ENCODE measurements around the gene MVB12B.

The MVB12B gene

DNA sequence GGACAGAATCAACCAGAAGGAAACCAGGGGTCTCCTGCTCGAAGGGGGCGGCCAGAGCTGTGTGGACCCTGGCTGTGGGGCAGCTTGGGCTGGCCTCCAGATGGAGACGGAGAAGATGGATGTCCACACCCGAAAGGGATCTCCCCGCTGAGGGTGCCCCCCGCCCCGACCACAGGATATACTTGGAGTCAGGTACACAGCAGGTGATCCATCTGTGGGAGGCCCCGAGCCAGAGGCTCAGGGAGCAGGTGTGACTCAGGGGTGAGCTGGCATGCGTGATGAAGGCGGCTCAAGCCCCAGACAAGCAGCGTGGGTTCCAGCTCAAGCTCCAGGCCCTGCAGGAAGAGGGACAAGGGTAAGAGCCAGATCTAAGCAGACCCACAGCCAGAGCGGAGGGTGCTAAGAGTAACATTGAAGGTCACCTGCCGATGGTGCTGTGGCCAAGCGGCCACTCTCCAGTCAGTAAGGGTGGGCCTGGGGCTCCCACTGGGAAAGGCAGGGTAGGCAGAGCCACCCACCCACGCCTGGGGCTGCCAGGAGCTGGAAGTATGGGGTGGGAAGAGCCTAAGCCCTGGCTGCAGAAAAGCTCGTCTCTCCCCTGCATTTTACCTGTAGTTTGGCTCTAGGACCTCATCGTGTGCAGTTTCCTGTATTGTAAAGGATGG lies 30.6 kb upstream of the MVB12B start:
- TF ChIP-seq POLR2A (IDR thresholded peaks at IDR 0.05; ENCODE audit: extremely low read depth, insufficient read length): no peak
- DNase-seq (ENCODE audit: low read depth): no peak
- H3K4me3 ChIP-seq (ENCODE audit: low read depth, low read length): no peak overlapping the region

DNA sequence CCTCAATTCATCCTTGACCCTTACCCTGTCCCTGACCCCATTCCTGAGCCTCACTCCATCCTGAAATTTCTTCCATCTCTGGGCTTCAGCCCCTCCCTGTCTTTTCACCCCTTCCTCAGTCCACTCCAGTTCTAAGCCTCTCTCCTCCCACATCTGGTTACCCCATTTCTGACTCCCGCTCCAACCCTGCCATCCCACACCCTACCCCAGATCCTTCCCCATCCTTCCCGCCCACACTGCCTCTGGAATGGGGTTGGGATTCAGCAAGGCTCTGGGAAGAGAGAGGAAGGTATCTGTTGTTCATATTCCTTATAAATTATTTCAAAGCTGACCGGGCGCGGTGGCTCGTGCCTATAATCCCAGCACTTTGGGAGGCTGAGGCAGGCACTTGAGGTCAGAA lies 29.9 kb upstream of the MVB12B start:
- DNase-seq (ENCODE audit: low read depth): no peak
- no peak overlapping the region for H3K4me3 ChIP-seq (ENCODE audit: low read depth, low read length)
- TF ChIP-seq, protein P1, sequence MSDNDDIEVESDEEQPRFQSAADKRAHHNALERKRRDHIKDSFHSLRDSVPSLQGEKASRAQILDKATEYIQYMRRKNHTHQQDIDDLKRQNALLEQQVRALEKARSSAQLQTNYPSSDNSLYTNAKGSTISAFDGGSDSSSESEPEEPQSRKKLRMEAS (IDR thresholded peaks at IDR 0.05; ENCODE audit: low read depth, low read length): no peak
- TF ChIP-seq POLR2A (IDR thresholded peaks at IDR 0.05; ENCODE audit: extremely low read depth, insufficient read length) (no peak), MYC (IDR thresholded peaks at IDR 0.05; ENCODE audit: low read depth, low read length) (no peak)

DNA sequence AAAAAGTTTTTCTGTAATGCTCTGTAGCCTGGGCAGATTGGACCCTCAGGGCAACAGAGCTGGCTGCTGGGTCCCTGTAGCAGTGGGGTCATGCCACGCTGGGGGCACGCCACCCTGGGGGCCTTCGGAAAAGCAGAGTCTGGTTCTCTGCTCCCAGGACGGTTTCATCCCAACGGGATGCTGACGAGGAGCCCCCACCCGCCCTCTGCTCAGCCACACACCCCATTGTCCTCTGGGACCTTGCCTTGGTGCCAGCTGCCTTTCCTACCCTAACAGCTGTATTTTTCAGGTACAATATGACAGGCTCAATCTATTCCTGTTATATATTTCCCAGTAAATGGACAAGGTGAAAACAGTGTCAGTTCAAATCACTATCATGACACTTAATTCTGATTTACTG lies 29.0 kb upstream of the MVB12B start:
- no peak for DNase-seq (ENCODE audit: low read depth)
- H3K4me3 ChIP-seq (ENCODE audit: low read depth, low read length): no peak overlapping the region
- TF ChIP-seq, protein P2, sequence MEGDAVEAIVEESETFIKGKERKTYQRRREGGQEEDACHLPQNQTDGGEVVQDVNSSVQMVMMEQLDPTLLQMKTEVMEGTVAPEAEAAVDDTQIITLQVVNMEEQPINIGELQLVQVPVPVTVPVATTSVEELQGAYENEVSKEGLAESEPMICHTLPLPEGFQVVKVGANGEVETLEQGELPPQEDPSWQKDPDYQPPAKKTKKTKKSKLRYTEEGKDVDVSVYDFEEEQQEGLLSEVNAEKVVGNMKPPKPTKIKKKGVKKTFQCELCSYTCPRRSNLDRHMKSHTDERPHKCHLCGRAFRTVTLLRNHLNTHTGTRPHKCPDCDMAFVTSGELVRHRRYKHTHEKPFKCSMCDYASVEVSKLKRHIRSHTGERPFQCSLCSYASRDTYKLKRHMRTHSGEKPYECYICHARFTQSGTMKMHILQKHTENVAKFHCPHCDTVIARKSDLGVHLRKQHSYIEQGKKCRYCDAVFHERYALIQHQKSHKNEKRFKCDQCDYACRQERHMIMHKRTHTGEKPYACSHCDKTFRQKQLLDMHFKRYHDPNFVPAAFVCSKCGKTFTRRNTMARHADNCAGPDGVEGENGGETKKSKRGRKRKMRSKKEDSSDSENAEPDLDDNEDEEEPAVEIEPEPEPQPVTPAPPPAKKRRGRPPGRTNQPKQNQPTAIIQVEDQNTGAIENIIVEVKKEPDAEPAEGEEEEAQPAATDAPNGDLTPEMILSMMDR (IDR thresholded peaks at IDR 0.05; ENCODE audit: low read depth, low read length): no peak
- TF ChIP-seq, protein P1 (IDR thresholded peaks at IDR 0.05; ENCODE audit: low read depth, low read length): no peak
- TF ChIP-seq POLR2A (IDR thresholded peaks at IDR 0.05; ENCODE audit: extremely low read depth, insufficient read length) (no peak), MYC (IDR thresholded peaks at IDR 0.05; ENCODE audit: low read depth, low read length) (no peak)

DNA sequence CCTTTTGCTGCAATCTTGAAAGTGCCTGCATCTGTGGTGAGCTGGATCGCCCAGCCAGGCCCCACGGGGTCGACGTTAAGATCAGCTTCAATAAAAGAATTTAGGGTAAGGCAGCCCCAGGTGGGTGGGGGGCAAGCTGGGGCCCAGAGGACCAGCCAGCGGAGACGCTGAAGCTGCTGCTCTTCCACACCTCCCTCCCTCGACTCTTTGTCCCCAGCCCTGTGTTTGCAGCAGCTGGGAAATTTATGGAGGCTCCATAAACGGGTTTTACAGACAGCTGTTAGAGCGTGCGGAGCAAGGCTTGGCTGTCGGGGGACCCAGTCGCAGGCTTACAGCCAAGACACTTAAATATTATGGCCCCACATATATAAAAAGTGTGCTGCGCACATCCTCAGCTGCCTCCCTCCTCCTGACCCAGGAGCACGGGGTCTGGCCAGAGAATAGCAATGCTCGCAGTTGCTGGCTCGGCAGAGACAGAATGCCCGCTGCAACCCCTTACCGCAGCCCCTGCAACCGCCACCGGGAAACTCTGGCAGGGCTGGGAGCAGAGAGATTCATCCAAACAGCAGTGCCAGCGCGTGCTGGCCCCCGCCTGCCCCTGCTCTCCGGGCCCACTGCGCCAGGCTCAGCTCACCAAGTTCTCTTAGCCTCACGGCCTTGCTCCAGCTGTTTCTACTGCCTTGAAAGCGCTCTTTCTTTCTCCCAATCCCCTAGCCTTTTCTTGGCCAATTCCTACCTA lies 28.4 kb upstream of the MVB12B start:
- TF ChIP-seq, protein P1 (IDR thresholded peaks at IDR 0.05; ENCODE audit: low read depth, low read length): no peak
- no peak for TF ChIP-seq MYC (IDR thresholded peaks at IDR 0.05; ENCODE audit: low read depth, low read length)
- TF ChIP-seq, protein P2 (IDR thresholded peaks at IDR 0.05; ENCODE audit: low read depth, low read length): no peak
- no peak for TF ChIP-seq POLR2A (IDR thresholded peaks at IDR 0.05; ENCODE audit: extremely low read depth, insufficient read length)
- H3K4me3 ChIP-seq (ENCODE audit: low read depth, low read length): no peak overlapping the region
- no peak for DNase-seq (ENCODE audit: low read depth)

DNA sequence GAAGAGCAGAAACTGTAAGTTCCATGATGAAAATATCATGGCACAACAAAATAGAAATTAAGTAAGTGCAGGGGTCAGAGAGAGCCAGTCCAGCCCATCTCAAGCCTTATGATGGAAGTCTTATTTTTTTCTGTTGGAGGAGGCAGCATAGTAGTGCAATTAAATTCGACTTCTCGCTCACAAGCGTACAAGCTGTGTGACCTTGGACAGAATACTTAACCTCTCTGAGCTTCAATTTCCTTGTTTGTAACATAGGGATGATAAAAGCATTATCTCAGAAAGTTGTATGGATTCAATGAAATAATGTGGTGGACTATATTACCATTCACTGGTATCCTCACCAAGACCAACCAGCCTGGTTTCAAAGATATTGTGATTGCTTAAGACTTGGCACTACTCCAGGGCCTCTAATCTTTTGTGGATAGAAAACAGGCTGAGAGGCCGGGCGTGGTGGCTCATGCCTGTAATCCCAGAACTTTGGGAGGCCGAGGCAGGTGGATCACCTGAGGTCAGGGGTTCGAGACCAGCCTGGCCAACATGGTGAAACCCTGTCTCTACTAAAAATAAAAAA lies 26.8 kb upstream of the MVB12B start:
- DNase-seq (ENCODE audit: low read depth): no peak
- TF ChIP-seq MYC (IDR thresholded peaks at IDR 0.05; ENCODE audit: low read depth, low read length) (no peak), POLR2A (IDR thresholded peaks at IDR 0.05; ENCODE audit: extremely low read depth, insufficient read length) (no peak)
- TF ChIP-seq, protein P2 (IDR thresholded peaks at IDR 0.05; ENCODE audit: low read depth, low read length): no peak
- TF ChIP-seq, protein P1 (IDR thresholded peaks at IDR 0.05; ENCODE audit: low read depth, low read length): no peak
- no peak overlapping the region for H3K4me3 ChIP-seq (ENCODE audit: low read depth, low read length)

DNA sequence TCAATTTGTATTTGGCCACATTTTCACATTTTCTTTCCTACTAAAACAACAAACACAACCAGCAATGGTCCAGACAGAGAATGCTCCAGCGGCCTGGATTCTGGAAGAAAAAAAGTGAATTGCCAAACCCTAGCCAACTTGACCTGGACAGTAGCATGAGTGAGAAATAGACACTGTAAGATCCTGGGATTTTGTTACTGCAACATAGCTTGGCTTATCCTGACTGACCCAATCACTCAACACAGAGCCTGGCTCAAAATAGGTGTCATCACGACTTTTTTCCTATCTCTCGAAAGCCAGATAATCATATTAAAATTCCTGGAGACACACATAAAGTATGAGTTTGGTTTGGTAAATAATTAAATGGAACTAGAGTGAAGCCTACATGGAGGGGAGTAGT lies 25.4 kb upstream of the MVB12B start:
- H3K4me3 ChIP-seq (ENCODE audit: low read depth, low read length): no peak overlapping the region
- TF ChIP-seq MYC (IDR thresholded peaks at IDR 0.05; ENCODE audit: low read depth, low read length) (no peak), POLR2A (IDR thresholded peaks at IDR 0.05; ENCODE audit: extremely low read depth, insufficient read length) (no peak)
- TF ChIP-seq, protein P1 (IDR thresholded peaks at IDR 0.05; ENCODE audit: low read depth, low read length): no peak
- TF ChIP-seq, protein P2 (IDR thresholded peaks at IDR 0.05; ENCODE audit: low read depth, low read length): no peak
- DNase-seq (ENCODE audit: low read depth): no peak
